ENCODE data around the gene THNSL1. TPM values are rescaled to one million over a fixed set of nuclear protein-coding genes. Genes with fewer than 3 reads are reported as not detected.

The THNSL1 gene
- total RNA-seq, 1 donor, result 2.9 TPM

DNA sequence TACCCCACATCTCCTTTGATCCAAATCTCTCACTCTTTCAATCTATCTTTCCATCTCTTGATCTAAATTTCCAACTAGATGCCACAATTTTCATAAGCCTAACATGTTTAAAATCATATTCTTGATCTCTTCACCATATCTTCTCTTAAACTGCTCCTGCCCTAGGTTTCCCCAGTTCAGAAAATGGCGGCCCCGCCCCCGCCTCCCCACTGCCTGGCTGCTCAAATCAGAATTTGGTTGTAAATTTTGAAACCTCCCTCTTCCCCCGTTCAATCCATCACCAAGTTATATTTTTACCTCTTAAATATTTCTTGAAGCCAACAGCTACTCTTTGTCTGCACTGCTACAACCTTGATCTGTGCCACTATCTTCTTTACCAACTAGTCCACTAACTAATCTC lies 36.7 kb upstream of the THNSL1 start:
- Histone ChIP-seq H3K4me1 (ENCODE audit: insufficient read depth, low read length) (peaks cover 10% of the 10 kb centered on the region), H3K27ac (ENCODE audit: low read depth, low read length) (no peak overlapping the region), H3K27me3 (ENCODE audit: insufficient read depth, low read length) (no peaks in the 10 kb centered on the region), H3K9me3 (ENCODE audit: low read depth, low read length) (no peaks in the 10 kb centered on the region), H2AFZ (ENCODE audit: low read length) (no peak overlapping the region), H3K79me2 (ENCODE audit: insufficient read depth, low read length) (no peaks in the 10 kb centered on the region), H3K4me3 (ENCODE audit: insufficient read depth, low read length) (no peak overlapping the region), H4K20me1 (ENCODE audit: insufficient read depth, low read length) (no peaks in the 10 kb centered on the region), H3K4me2 (ENCODE audit: insufficient read depth, low read length) (no peak overlapping the region), H3K36me3 (ENCODE audit: insufficient read depth, low read length) (no peaks in the 10 kb centered on the region)
- TF ChIP-seq CTCF (IDR thresholded peaks at IDR 0.05; ENCODE audit: extremely low read depth, low read depth, low read length), result no peak
- no peak for DNase-seq (ENCODE audit: insufficient read length, low spot score, missing footprints)

DNA sequence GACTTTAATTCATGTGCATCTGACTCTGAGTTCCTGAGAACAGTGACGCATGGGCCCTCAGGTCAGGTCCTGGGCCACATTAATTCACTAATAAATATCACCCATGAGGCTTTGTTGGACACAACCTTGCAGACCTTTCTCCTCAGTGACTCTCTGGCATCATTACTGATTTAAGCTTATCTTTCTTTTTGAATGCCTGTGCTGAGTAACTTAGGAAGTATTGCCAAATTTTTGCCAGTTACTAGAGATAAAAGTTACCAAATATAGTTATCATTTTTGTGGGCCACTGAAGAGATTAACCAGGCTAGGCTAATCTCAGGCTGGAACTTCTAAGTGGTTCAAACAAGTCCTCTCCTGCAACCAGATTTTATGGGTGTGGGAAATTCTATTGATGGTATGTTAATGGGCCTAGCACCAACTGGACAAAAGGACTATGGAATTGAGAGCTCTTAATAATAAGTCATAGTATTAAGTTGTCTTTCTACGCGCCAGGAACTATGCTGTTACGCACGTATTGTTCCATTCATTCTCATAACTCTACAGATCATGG lies 35.2 kb upstream of the THNSL1 start:
- H3K27ac ChIP-seq (ENCODE audit: low read depth, low read length), result no peak overlapping the region
- no peaks in the 10 kb centered on the region for H3K36me3 ChIP-seq (ENCODE audit: insufficient read depth, low read length)
- TF ChIP-seq CTCF (IDR thresholded peaks at IDR 0.05; ENCODE audit: extremely low read depth, low read depth, low read length), result no peak
- H3K27me3 ChIP-seq (ENCODE audit: insufficient read depth, low read length), result no peaks in the 10 kb centered on the region
- no peak overlapping the region for H3K4me2 ChIP-seq (ENCODE audit: insufficient read depth, low read length)
- H3K4me3 ChIP-seq (ENCODE audit: insufficient read depth, low read length), result no peak overlapping the region
- no peak overlapping the region for H2AFZ ChIP-seq (ENCODE audit: low read length)
- no peaks in the 10 kb centered on the region for H4K20me1 ChIP-seq (ENCODE audit: insufficient read depth, low read length)
- no peak for DNase-seq (ENCODE audit: insufficient read length, low spot score, missing footprints)
- H3K4me1 ChIP-seq (ENCODE audit: insufficient read depth, low read length), result peaks cover 3% of the 10 kb centered on the region
- no peaks in the 10 kb centered on the region for H3K9me3 ChIP-seq (ENCODE audit: low read depth, low read length)
- no peaks in the 10 kb centered on the region for H3K79me2 ChIP-seq (ENCODE audit: insufficient read depth, low read length)

GRCh38 chr10:24982319-24983112 lies 33.9 kb upstream of the THNSL1 start:
- H4K20me1 ChIP-seq (ENCODE audit: insufficient read depth, low read length), result no peaks in the 10 kb centered on the region
- no peak for DNase-seq (ENCODE audit: insufficient read length, low spot score, missing footprints)
- no peaks in the 10 kb centered on the region for H3K36me3 ChIP-seq (ENCODE audit: insufficient read depth, low read length)
- no peak overlapping the region for H2AFZ ChIP-seq (ENCODE audit: low read length)
- H3K27me3 ChIP-seq (ENCODE audit: insufficient read depth, low read length), result no peaks in the 10 kb centered on the region
- no peak overlapping the region for H3K4me3 ChIP-seq (ENCODE audit: insufficient read depth, low read length)
- H3K79me2 ChIP-seq (ENCODE audit: insufficient read depth, low read length), result no peaks in the 10 kb centered on the region
- H3K27ac ChIP-seq (ENCODE audit: low read depth, low read length), result no peak overlapping the region
- H3K4me1 ChIP-seq (ENCODE audit: insufficient read depth, low read length), result peaks cover 3% of the 10 kb centered on the region
- no peak overlapping the region for H3K4me2 ChIP-seq (ENCODE audit: insufficient read depth, low read length)
- no peak for TF ChIP-seq CTCF (IDR thresholded peaks at IDR 0.05; ENCODE audit: extremely low read depth, low read depth, low read length)
- H3K9me3 ChIP-seq (ENCODE audit: low read depth, low read length), result no peaks in the 10 kb centered on the region

DNA sequence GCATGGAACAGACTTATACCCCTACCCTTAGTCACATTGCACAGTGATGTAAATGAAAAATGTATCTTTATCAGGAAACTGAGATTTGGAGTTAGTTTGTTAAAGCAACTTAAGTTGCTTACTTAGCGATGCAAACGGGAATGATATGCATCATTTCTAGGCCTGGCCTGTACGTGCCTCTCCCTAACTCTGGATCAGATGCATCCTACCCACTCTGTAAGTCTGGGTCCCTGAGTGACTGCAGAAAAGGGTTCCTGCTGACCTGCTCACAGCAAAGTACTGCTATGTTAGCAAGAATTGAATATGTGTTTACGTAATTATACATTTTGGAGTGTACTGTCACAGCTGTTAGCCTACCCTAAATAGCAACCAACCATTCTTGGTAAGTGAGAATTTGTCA lies 33.3 kb upstream of the THNSL1 start:
- no peaks in the 10 kb centered on the region for H3K9me3 ChIP-seq (ENCODE audit: low read depth, low read length)
- TF ChIP-seq CTCF (IDR thresholded peaks at IDR 0.05; ENCODE audit: extremely low read depth, low read depth, low read length), result no peak
- no peak overlapping the region for H2AFZ ChIP-seq (ENCODE audit: low read length)
- no peak overlapping the region for H3K4me3 ChIP-seq (ENCODE audit: insufficient read depth, low read length)
- no peaks in the 10 kb centered on the region for H3K79me2 ChIP-seq (ENCODE audit: insufficient read depth, low read length)
- peaks cover 3% of the 10 kb centered on the region for H3K4me1 ChIP-seq (ENCODE audit: insufficient read depth, low read length)
- DNase-seq (ENCODE audit: insufficient read length, low spot score, missing footprints), result no peak
- H3K27ac ChIP-seq (ENCODE audit: low read depth, low read length), result no peak overlapping the region
- no peaks in the 10 kb centered on the region for H4K20me1 ChIP-seq (ENCODE audit: insufficient read depth, low read length)
- H3K27me3 ChIP-seq (ENCODE audit: insufficient read depth, low read length), result no peaks in the 10 kb centered on the region
- H3K4me2 ChIP-seq (ENCODE audit: insufficient read depth, low read length), result no peak overlapping the region
- H3K36me3 ChIP-seq (ENCODE audit: insufficient read depth, low read length), result no peaks in the 10 kb centered on the region
